Naive thymus-derived CD4-positive, alpha-beta T cell (primary cell): Measurements from ENCODE around the gene PTPN5. TPM values are rescaled to one million over a fixed set of nuclear protein-coding genes. Genes with fewer than 3 reads are reported as not detected.
"Not testable (repeated sequence)": the region's sequence is repeated elsewhere in the genome, so short reads cannot be mapped to it uniquely, and the experiment has no call there.

Source experiments
- ATAC-seq: fragments of 150-1000 bp; cut with Tn5 transposase; 2 replicates; pipeline ENCODE4 v1.10.0; 2021; ENCODE audit warnings: mild to moderate bottlenecking, moderate library complexity
- CTCF ChIA-PET: fragments of 350-600 bp; sonication (Branson Sonifier 250); formaldehyde crosslinking; loops from one replicate; lab custom pipeline; 2021; ENCODE audit warnings: antibody characterized with exemption; lab: Charles Lee
- POLR2A ChIA-PET: fragments of 350-600 bp; sonication (Branson Sonifier 250); formaldehyde crosslinking; loops from one replicate; lab custom pipeline; 2021; ENCODE audit warnings: antibody characterized with exemption, inconsistent platforms; lab: Charles Lee
- DNase-seq, 9 donors: peaks; one replicate each; pipeline versions ENCODE4 v3.0.0 to v3.0.0-alpha.2; 2020 to 2022; ENCODE audit warnings: mixed read lengths in 1 of 9
- H3K27ac ChIP-seq: one replicate; pipeline ENCODE4 v1.7.0; 2013; ENCODE audit warnings: mild to moderate bottlenecking, low read depth, low read length, moderate library complexity
- H3K27me3 ChIP-seq, 2 donors: one replicate each; pipeline ENCODE4 v1.7.0; 2013; ENCODE audit warnings: low read length in 2 of 2, mild to moderate bottlenecking in 2 of 2, moderate library complexity in 2 of 2; ENCODE audit not compliant: control insufficient read depth in 2 of 2, insufficient read depth in 2 of 2
- H3K36me3 ChIP-seq, 3 experiments: 1 replicate in 2 of 3; 2 replicates in 1 of 3; pipeline ENCODE4 v1.7.0; 2013; ENCODE audit warnings: low read length in 3 of 3, mild to moderate bottlenecking in 3 of 3, moderate library complexity in 1 of 3; ENCODE audit not compliant: insufficient read depth in 3 of 3, control insufficient read depth in 2 of 3
- H3K4me1 ChIP-seq, 2 donors: one replicate each; pipeline ENCODE4 v1.7.0; 2013; ENCODE audit warnings: low read length in 2 of 2, mild to moderate bottlenecking in 2 of 2, moderate library complexity in 1 of 2; ENCODE audit not compliant: control insufficient read depth in 2 of 2, insufficient read depth in 2 of 2
- H3K4me3 ChIP-seq: 2 replicates; pipeline ENCODE4 v1.7.0; 2013; ENCODE audit warnings: mild to moderate bottlenecking, low read length
- H3K9me3 ChIP-seq, 3 experiments: 1 replicate in 2 of 3; 2 replicates in 1 of 3; pipeline ENCODE4 v1.7.0; 2013; ENCODE audit warnings: low read length in 3 of 3; ENCODE audit not compliant: control insufficient read depth in 2 of 3
- H3K27ac Mint-ChIP-seq, 9 donors: one replicate each; pipeline ENCODE4 v1.8.0; 2020 to 2022; ENCODE audit warnings: mixed read lengths in 9 of 9, mild to moderate bottlenecking in 8 of 9, moderate library complexity in 5 of 9, inconsistent platforms in 2 of 9
- H3K27me3 Mint-ChIP-seq, 5 donors: one replicate each; pipeline ENCODE4 v1.8.0; 2021 to 2022; ENCODE audit warnings: mixed read lengths in 5 of 5, mild to moderate bottlenecking in 1 of 5
- H3K36me3 Mint-ChIP-seq, 5 donors: one replicate each; pipeline ENCODE4 v1.8.0; 2020 to 2022; ENCODE audit warnings: mixed read lengths in 5 of 5, mild to moderate bottlenecking in 3 of 5, inconsistent platforms in 1 of 5
- H3K4me1 Mint-ChIP-seq, 7 donors: one replicate each; pipeline ENCODE4 v1.8.0; 2020 to 2022; ENCODE audit warnings: mixed read lengths in 7 of 7, mild to moderate bottlenecking in 3 of 7, inconsistent platforms in 1 of 7
- H3K4me3 Mint-ChIP-seq, 10 donors: one replicate each; pipeline ENCODE4 v1.8.0; 2020 to 2022; ENCODE audit warnings: mild to moderate bottlenecking in 10 of 10, mixed read lengths in 10 of 10, moderate library complexity in 6 of 10, inconsistent platforms in 2 of 10
- H3K9me3 Mint-ChIP-seq, 11 donors: one replicate each; pipeline ENCODE4 v1.8.0; 2020 to 2022; ENCODE audit warnings: mixed read lengths in 11 of 11, mild to moderate bottlenecking in 4 of 11, inconsistent platforms in 1 of 11, moderate library complexity in 1 of 11
- intact Hi-C, 2 donors: fragments of 100-400 bp; cut with micrococcal nuclease; formaldehyde crosslinking; loops; one replicate each; pipeline ENCODE4 v1.15.1; 2023
- polyA plus RNA-seq, 2 donors: library from polyadenylated mRNA; unstranded; fragments of 300-500 nt; fragmentation: Illumina TruSeq; gene quantifications; one replicate each; pipeline ENCODE4 v1.2.3, GENCODE V29; 2021
- total RNA-seq, 6 experiments: library from RNA in 5 of 6; stranded (reverse) in 5 of 6; gene quantifications; 1 replicate in 5 of 6; 2 replicates in 1 of 6; pipeline ENCODE4 v1.2.3 and lab custom pipeline; 2021 to 2026

PTPN5 gene
- total and polyA plus RNA-seq, 7 experiments from 2014 or later = not detected

DNA sequence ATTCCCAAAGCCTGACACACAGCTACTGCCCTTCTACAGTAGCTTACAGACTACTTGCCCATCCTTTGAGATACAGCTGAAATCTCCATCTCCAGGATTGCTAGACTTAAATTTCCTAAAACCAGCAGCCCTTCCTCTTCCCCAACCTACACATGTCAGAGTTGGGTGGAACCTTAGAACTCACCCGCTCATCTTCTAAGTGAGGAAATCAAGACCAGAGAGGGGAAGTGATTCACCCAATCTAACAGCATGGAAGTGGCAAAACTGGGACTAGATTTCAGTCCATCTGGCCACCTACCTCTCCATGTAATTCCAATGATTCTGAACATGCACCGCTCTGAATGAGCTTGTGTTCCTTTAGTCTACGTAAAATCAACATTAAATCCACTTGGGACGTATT lies 94.0 kb downstream of the PTPN5 start:
- Mint-ChIP-seq H3K27me3 (peaks cover 0 to 35% (median 0%) of the 10 kb centered on the region in 5 donors), H3K4me3 (peak overlapping the region in 5 of 10 donors; percentile 70 to 85 (median 81)), H3K36me3 (no peaks in the 10 kb centered on the region), H3K4me1 (peaks cover 19 to 23% (median 20%) of the 10 kb centered on the region in 7 donors), H3K9me3 (no peaks in the 10 kb centered on the region), H3K27ac (peak overlapping the region in 7 of 9 donors; percentile 8 to 94 (median 50))
- Histone ChIP-seq H3K36me3 (no peaks in the 10 kb centered on the region), H3K4me3 (no peak overlapping the region), H3K27me3 (no peaks in the 10 kb centered on the region), H3K9me3 (no peaks in the 10 kb centered on the region), H3K27ac (no peak overlapping the region), H3K4me1 (peaks cover 6% of the 10 kb centered on the region in 2 donors)
- no peak for DNase-seq
- intact Hi-C loops = loop anchor here (5.0 to 10.0 kb wide), 2 partner anchors 45 to 683 kb away; partner anchors contain the start of gene SERGEF (in 1 of the 2)
- CTCF ChIA-PET = interaction anchor here (0.6 to 1.7 kb wide), 2 partner anchors 25 to 26 kb away, joined by 3 to 15 read pairs; no protein-coding TSS in a partner anchor
- POLR2A ChIA-PET = interaction anchor here (1.1 to 2.1 kb wide), 6 partner anchors 8 to 172 kb away, joined by 3 to 12 read pairs (median 4); partner anchors contain the start of gene SPTY2D1
- no peak for ATAC-seq

DNA sequence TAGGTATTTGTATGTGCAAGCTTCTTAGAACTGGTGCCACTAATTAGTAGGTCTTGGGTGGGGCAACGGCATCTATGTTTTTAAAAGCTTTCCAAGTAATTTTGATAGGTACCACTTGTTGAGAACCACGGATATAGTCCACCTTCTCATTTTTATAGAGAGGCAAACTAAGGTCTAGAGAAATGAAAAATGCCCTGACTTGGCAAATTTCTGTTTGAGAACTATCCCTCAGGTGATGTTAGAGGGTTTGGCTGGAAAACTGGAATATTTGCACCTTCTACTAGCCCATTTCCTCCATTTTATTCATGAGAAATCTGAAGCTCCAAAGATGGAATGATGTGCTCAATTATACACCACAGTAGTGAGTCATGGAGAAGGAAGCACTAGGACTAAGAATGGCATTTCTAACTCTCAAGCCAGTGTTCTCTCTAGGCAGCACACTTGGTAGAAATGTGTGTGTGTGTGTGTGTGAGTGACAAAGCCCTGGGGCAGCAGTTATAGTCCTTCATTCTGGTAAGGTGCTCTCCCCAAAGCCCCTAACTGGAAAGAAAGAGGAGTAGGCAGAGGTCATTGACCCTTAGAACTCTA lies 94.9 kb downstream of the PTPN5 start:
- peak overlapping the region in 2 of 10 donors; percentile 5 to 63 for H3K4me3 Mint-ChIP-seq
- intact Hi-C loops = loop anchor here (5.0 to 10.0 kb wide), 2 partner anchors 44 to 682 kb away; partner anchors contain the start of gene SERGEF (in 1 of the 2)
- POLR2A ChIA-PET = interaction anchor here (1.4 kb wide), 1 partner anchor 13 kb away, joined by 4 read pairs; no protein-coding TSS in a partner anchor

GRCh38 chr11:18692941-18693760 lies 98.4 kb downstream of the PTPN5 start:
- H3K9me3 ChIP-seq = no peaks in the 10 kb centered on the region

More for the DNA sequence above, 94.9 kb downstream of the PTPN5 start:
- no peaks in the 10 kb centered on the region for H3K36me3 Mint-ChIP-seq
- CTCF ChIA-PET = no interaction called here
- peaks cover 6% of the 10 kb centered on the region in 2 donors for H3K4me1 ChIP-seq
- H3K9me3 Mint-ChIP-seq = no peaks in the 10 kb centered on the region
- peaks cover 0 to 35% (median 0%) of the 10 kb centered on the region in 5 donors for H3K27me3 Mint-ChIP-seq
- peak overlapping the region in 5 of 9 donors; percentile 14 to 90 (median 25) for H3K27ac Mint-ChIP-seq
- ATAC-seq (no peak), DNase-seq (no peak)
- peaks cover 19 to 23% (median 20%) of the 10 kb centered on the region in 7 donors for H3K4me1 Mint-ChIP-seq
- no peak overlapping the region for H3K4me3 ChIP-seq
- H3K27ac ChIP-seq = no peak overlapping the region
- H3K36me3 ChIP-seq = no peaks in the 10 kb centered on the region
- no peaks in the 10 kb centered on the region for H3K27me3 ChIP-seq
- no peaks in the 10 kb centered on the region for H3K9me3 ChIP-seq

GRCh38 chr11:18691467-18692140 lies 100.0 kb downstream of the PTPN5 start:
- CTCF ChIA-PET, H3K27me3 Mint-ChIP-seq: not testable (repeated sequence)

More at GRCh38 chr11:18692941-18693760, 98.4 kb downstream of the PTPN5 start:
- H3K27me3 Mint-ChIP-seq = peaks cover 0 to 11% (median 0%) of the 10 kb centered on the region in 5 donors
- POLR2A ChIA-PET = interaction anchor here (1.2 kb wide), 1 partner anchor 20 kb away, joined by 3 read pairs; no protein-coding TSS in a partner anchor
- no peak overlapping the region for H3K27ac ChIP-seq
- H3K27me3 ChIP-seq = no peaks in the 10 kb centered on the region
- H3K4me3 Mint-ChIP-seq = no peak overlapping the region
- no peaks in the 10 kb centered on the region for H3K4me1 ChIP-seq
- CTCF ChIA-PET = interaction anchor here (0.6 kb wide), 1 partner anchor 26 kb away, joined by 3 read pairs; no protein-coding TSS in a partner anchor
- peaks cover 4 to 16% (median 5%) of the 10 kb centered on the region in 7 donors for H3K4me1 Mint-ChIP-seq
- H3K36me3 Mint-ChIP-seq = no peaks in the 10 kb centered on the region
- DNase-seq (no peak), ATAC-seq (no peak)
- H3K27ac Mint-ChIP-seq = no peak overlapping the region
- no peak overlapping the region for H3K4me3 ChIP-seq
- H3K9me3 Mint-ChIP-seq = no peaks in the 10 kb centered on the region
- intact Hi-C loops = loop anchor here in 1 of 2 donors (10.0 kb wide), 1 partner anchor 678 kb away; the partner anchor contains the start of gene SERGEF
- no peaks in the 10 kb centered on the region for H3K36me3 ChIP-seq

DNA sequence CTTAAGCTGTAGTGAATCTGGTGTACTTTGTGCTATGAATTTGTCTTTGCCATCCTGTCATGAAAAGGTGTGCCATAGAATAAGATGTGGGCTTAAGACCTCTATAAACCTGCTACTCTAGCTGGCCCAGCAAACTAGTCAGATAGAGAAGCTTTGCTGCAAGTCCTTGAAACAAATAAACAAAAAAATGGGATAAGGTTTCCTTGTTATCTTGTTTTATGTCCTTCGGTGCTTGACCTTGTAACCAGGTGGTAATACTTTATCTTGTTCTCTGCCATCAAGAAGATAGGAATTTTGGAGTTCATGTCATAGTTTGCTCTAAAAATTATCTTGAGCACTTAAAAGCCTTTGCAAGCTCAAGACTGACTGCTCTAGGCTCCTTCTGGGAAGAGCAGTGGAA lies 107.3 kb downstream of the PTPN5 start:
- intact Hi-C loops = no loop called here
- Histone ChIP-seq H3K9me3 (no peaks in the 10 kb centered on the region), H3K36me3 (no peaks in the 10 kb centered on the region), H3K27ac (no peak overlapping the region), H3K4me1 (peaks cover 0 to under 1% of the 10 kb centered on the region in 2 donors), H3K4me3 (no peak overlapping the region), H3K27me3 (no peaks in the 10 kb centered on the region)
- Mint-ChIP-seq H3K9me3 (no peaks in the 10 kb centered on the region), H3K4me3 (no peak overlapping the region), H3K27me3 (peaks cover 0 to 15% (median 0%) of the 10 kb centered on the region in 5 donors), H3K4me1 (peaks cover 0 to 9% (median 5%) of the 10 kb centered on the region in 7 donors), H3K27ac (peak overlapping the region in 1 of 9 donors; percentile 16), H3K36me3 (no peaks in the 10 kb centered on the region)
- POLR2A ChIA-PET = no interaction called here
- CTCF ChIA-PET = interaction anchor here (1.0 to 1.5 kb wide), 2 partner anchors 49 to 144 kb away, joined by 3 read pairs; no protein-coding TSS in a partner anchor
- ATAC-seq = no peak
- no peak for DNase-seq

More at GRCh38 chr11:18691467-18692140, 100.0 kb downstream of the PTPN5 start:
- POLR2A ChIA-PET = interaction anchor here (1.2 kb wide), 1 partner anchor 18 kb away, joined by 3 read pairs; no protein-coding TSS in a partner anchor
- H3K9me3 Mint-ChIP-seq, H3K36me3 ChIP-seq, H3K4me3 Mint-ChIP-seq, H3K4me3 ChIP-seq, H3K27ac ChIP-seq, H3K36me3 Mint-ChIP-seq, H3K4me1 ChIP-seq, ATAC-seq, H3K9me3 ChIP-seq, H3K27ac Mint-ChIP-seq, DNase-seq, H3K27me3 ChIP-seq: not testable (repeated sequence)
- intact Hi-C loops = loop anchor here in 1 of 2 donors (10.0 kb wide), 1 partner anchor 677 kb away; the partner anchor contains the start of gene SERGEF
- peaks cover 0 to 12% (median 0%) of the 10 kb centered on the region in 7 donors for H3K4me1 Mint-ChIP-seq

DNA sequence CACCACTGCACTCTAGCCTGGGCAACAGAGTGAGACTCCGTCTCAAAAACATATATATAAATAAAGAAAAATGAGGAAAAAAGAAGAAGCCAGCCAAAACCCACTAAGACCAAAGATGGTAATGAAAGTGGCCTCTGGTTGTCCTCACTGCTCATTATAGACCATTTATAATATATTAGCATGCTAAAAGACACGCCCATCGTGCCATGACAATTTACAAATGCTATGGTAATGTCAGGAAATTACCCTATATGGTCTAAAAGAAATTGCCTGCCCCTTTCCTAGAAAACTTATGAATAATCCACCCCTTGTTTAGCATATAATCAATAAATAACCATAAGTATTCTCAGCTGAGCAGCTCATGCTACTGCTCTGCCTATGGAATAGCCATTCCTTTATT lies 109.1 kb downstream of the PTPN5 start:
- Mint-ChIP-seq H3K36me3 (no peaks in the 10 kb centered on the region), H3K9me3 (no peaks in the 10 kb centered on the region), H3K27ac (peak overlapping the region in 1 of 9 donors; percentile 80), H3K27me3 (peaks cover 0 to 15% (median 0%) of the 10 kb centered on the region in 5 donors), H3K4me1 (peaks cover 0 to 13% (median 10%) of the 10 kb centered on the region in 7 donors), H3K4me3 (no peak overlapping the region)
- Histone ChIP-seq H3K27ac (no peak overlapping the region), H3K4me1 (peaks cover 0 to 4% of the 10 kb centered on the region in 2 donors), H3K9me3 (no peaks in the 10 kb centered on the region), H3K27me3 (no peaks in the 10 kb centered on the region), H3K4me3 (no peak overlapping the region), H3K36me3 (no peaks in the 10 kb centered on the region)
- ChIA-PET POLR2A (interaction anchor here (0.6 to 1.4 kb wide), 3 partner anchors 10 to 47 kb away, joined by 3 read pairs; no protein-coding TSS in a partner anchor), CTCF (no interaction called here)
- intact Hi-C loops = no loop called here
- no peak for ATAC-seq
- no peak for DNase-seq
